Measurements from ENCODE around the gene CPN2.

Gene CPN2

DNA sequence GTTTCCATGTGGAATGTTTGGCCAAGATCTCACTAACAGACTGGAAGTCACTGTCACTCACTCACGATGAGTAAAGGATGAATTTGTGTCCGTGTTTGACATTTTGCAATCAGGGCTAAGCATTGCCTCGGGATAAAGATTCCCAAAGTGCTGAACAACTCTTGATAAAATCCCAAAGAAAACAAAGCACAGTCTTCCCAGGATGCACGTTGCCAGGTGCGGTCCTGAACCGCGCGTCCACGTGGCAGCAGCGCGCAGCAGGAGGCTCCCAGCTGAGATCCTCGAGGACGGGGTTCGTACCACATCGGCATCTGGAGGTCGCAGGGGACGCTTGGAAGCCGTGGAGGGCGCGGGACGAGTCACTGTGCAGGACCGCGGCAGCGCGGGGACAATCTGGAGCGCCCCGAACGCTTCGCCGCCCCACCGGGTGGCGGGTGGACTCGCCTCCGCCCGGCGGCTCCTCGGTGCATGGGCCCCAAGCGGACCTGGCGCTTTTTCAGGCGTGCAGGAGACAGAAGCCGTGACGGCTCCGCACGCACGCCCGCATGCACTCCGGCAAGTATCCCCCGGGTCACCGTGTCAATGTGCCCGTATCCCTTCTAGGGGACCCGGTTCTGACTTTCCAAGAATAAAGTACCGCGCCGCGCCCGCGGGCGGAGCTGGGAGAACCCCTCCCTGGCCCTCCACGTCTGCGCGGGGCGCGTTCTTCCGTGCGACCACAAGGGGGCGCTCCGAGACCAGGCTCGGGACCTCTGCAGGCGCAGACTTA is 17.7 kb downstream of the CPN2 start:
- Histone ChIP-seq H3K79me2 (ENCODE audit: insufficient read depth, low read length) (no peaks in the 10 kb centered on the region), H3K4me3 (ENCODE audit: insufficient read depth, low read length, poor library complexity, severe bottlenecking) (no peak overlapping the region), H2AFZ (ENCODE audit: low read depth, low read length, severe bottlenecking) (no peak overlapping the region), H3K9me2 (replicated peaks; ENCODE audit: insufficient read depth, low read length) (no peaks in the 10 kb centered on the region), H3K9ac (ENCODE audit: low read length) (no peak overlapping the region), H3K4me2 (ENCODE audit: low read depth, low read length, poor library complexity, severe bottlenecking) (peak overlapping the region; percentile 17), H3K27ac (ENCODE audit: low read depth, low read length) (no peak overlapping the region), H3F3A (ENCODE audit: insufficient read depth) (no peaks in the 10 kb centered on the region), H3K36me3 (ENCODE audit: low read length) (no peaks in the 10 kb centered on the region), H4K20me1 (ENCODE audit: low read depth, low read length) (no peaks in the 10 kb centered on the region), H3K27me3 (ENCODE audit: low read length) (no peaks in the 10 kb centered on the region), H3K9me3 (ENCODE audit: insufficient read depth, low read length) (no peaks in the 10 kb centered on the region)
- TF ChIP-seq EZH2phosphoT487 (conservative IDR thresholded peaks at IDR 0.05; ENCODE audit: low read length) (no peak), CTCF (IDR thresholded peaks at IDR 0.05; ENCODE audit: insufficient read depth, low read length, poor library complexity, severe bottlenecking) (peak; percentile 85)

- no peaks in the 10 kb centered on the region for H3F3A ChIP-seq (ENCODE audit: insufficient read depth)
- H3K79me2 ChIP-seq (ENCODE audit: insufficient read depth, low read length), result no peaks in the 10 kb centered on the region
- no peaks in the 10 kb centered on the region for H4K20me1 ChIP-seq (ENCODE audit: low read depth, low read length)
- no peak overlapping the region for H3K4me3 ChIP-seq (ENCODE audit: insufficient read depth, low read length, poor library complexity, severe bottlenecking)
- H3K36me3 ChIP-seq (ENCODE audit: low read length), result no peaks in the 10 kb centered on the region
- H3K9ac ChIP-seq (ENCODE audit: low read length), result no peak overlapping the region
- no peak overlapping the region for H3K4me2 ChIP-seq (ENCODE audit: low read depth, low read length, poor library complexity, severe bottlenecking)
- no peaks in the 10 kb centered on the region for H3K9me3 ChIP-seq (ENCODE audit: insufficient read depth, low read length)
- H3K9me2 ChIP-seq (replicated peaks; ENCODE audit: insufficient read depth, low read length), result no peaks in the 10 kb centered on the region
- TF ChIP-seq CTCF (IDR thresholded peaks at IDR 0.05; ENCODE audit: insufficient read depth, low read length, poor library complexity, severe bottlenecking) (no peak), EZH2phosphoT487 (conservative IDR thresholded peaks at IDR 0.05; ENCODE audit: low read length) (no peak)
- H3K27ac ChIP-seq (ENCODE audit: low read depth, low read length), result no peak overlapping the region
- no peak overlapping the region for H2AFZ ChIP-seq (ENCODE audit: low read depth, low read length, severe bottlenecking)
- H3K27me3 ChIP-seq (ENCODE audit: low read length), result no peaks in the 10 kb centered on the region
Observed at GRCh38 chr3:194332858-194333211, 18.3 kb downstream of the CPN2 start.

DNA sequence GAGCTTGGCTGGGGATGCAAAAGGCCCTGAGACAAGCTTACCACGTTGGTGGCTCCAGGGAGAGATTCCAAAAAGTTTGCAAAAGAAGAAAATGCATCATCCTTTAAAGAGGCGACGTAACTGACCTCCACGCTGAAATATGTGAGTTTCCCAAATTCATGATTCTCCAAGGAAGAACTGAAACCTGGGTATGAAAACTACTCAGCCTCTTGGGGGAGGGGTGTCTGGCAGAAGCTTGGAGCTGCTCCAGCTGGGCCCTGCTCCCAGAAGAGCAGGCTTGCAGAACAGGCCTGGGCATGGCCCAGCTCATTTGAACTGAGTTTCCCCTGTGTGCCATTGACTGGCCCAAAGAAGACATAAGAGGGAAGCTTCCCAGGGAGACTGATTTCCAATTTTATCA is 20.5 kb downstream of the CPN2 start:
- Histone ChIP-seq H3F3A (ENCODE audit: insufficient read depth) (peaks cover 5% of the 10 kb centered on the region), H3K27ac (ENCODE audit: low read depth, low read length) (no peak overlapping the region)

More for the DNA sequence above, 20.5 kb downstream of the CPN2 start:
- Histone ChIP-seq H2AFZ (ENCODE audit: low read depth, low read length, severe bottlenecking) (no peak overlapping the region), H3K79me2 (ENCODE audit: insufficient read depth, low read length) (no peaks in the 10 kb centered on the region), H3K36me3 (ENCODE audit: low read length) (no peaks in the 10 kb centered on the region), H3K9me2 (replicated peaks; ENCODE audit: insufficient read depth, low read length) (no peaks in the 10 kb centered on the region), H3K4me3 (ENCODE audit: insufficient read depth, low read length, poor library complexity, severe bottlenecking) (no peak overlapping the region), H3K27me3 (ENCODE audit: low read length) (no peaks in the 10 kb centered on the region), H3K9me3 (ENCODE audit: insufficient read depth, low read length) (peaks cover 14% of the 10 kb centered on the region), H3K9ac (ENCODE audit: low read length) (no peak overlapping the region), H3K4me2 (ENCODE audit: low read depth, low read length, poor library complexity, severe bottlenecking) (no peak overlapping the region), H4K20me1 (ENCODE audit: low read depth, low read length) (no peaks in the 10 kb centered on the region)
- TF ChIP-seq CTCF (IDR thresholded peaks at IDR 0.05; ENCODE audit: insufficient read depth, low read length, poor library complexity, severe bottlenecking), result no peak
- no peak for TF ChIP-seq EZH2phosphoT487 (conservative IDR thresholded peaks at IDR 0.05; ENCODE audit: low read length)
